HG02885 (cell line): ENCODE measurements around the gene MAPK7.

ENCODE experiments used
- ATAC-seq: cut with Tn5 transposase; IDR thresholded peaks from one replicate; pipeline ENCODE4 v1.9.1; 2021; ENCODE audit warnings: mild to moderate bottlenecking; ENCODE audit not compliant: unreplicated experiment, poor library complexity

Gene MAPK7

GRCh38 chr17:19391432-19391831, 13.1 kb downstream of the MAPK7 start:
- no peak for ATAC-seq

- no peak for ATAC-seq
These were observed 14.0 kb downstream of the MAPK7 start for GRCh38 chr17:19392303-19392702.

DNA sequence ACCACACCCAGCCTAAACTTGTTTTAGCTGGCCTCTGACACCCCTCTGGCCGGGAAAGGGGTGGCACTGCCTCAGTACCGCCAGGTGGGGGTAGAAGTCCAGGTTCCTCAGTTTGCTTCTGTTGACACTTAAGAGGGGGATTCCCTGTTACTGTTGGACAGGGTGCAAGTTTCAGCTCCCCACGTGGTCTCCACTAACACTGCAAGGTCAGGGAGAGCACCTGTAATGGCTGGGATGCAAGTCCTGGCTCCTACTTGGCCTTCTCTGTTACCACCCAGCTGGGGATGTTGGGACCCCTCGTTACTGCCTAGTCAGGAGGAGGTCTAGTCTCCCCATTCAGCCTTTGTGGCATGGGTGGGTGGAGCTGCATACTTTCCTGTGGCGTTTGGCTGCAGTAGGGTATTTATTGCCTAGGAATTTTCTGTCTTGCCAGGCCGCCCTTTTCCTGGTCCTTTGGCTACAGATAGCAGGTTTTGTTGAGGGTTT, 19.3 kb downstream of the MAPK7 start:
- no peak for ATAC-seq

- no peak for ATAC-seq
These were observed 20.2 kb downstream of the MAPK7 start for GRCh38 chr17:19398301-19399181.

- ATAC-seq = no peak
These were observed 21.6 kb downstream of the MAPK7 start for GRCh38 chr17:19399750-19400450.

DNA sequence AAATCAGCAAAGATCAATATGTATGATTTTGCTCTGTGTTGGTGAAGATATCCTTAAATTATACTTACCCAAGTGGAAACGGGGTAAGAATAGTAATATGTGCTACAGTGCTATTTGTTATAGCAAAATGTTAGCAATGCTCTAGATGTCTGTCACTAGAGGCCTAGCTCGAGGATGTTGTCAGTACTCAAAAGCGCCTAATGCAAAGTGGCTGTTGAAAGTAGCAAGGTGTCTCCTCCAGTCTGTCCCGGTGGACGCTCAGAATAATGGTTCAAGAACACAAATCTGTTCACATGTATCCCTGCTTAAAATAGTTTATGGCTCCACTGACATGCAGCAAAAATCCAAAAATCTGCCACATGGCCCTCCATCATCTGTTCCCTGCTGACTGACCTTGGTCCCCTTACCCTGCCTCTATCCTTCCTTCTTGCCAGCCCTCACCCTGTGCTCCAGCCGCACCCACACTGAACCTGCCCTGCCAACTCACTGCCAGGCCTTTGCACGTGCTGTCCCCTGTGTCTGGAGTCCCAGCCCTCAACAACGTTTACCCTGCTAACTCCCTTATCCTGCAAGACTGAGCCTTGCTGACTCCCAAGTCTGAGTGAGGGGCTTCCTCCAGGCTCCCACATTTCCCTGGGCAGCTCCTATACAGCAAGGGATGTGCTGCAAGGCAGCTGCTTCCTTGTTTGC, 23.2 kb downstream of the MAPK7 start:
- ATAC-seq = no peak

- no peak for ATAC-seq
These were observed 23.9 kb downstream of the MAPK7 start for GRCh38 chr17:19402171-19402570.

DNA sequence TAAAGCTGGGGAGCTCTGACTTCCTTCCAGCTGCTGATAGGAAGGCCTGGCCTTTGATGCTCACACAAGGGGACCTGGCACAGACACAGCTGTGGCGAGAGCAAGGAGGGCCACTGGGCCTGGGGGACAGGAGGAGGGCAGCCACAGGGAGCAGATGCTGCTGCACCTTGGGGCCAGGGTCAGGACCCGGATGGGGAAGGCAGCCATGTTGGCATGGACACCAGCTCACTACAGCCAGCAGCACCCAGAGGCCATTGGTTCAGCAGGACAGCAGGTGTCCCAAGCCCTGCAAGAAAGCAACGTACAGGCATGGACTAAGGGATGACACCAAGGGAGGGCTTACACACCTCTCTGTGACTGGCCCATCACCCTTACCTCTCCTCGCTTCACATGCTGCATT, 24.7 kb downstream of the MAPK7 start:
- ATAC-seq = no peak

DNA sequence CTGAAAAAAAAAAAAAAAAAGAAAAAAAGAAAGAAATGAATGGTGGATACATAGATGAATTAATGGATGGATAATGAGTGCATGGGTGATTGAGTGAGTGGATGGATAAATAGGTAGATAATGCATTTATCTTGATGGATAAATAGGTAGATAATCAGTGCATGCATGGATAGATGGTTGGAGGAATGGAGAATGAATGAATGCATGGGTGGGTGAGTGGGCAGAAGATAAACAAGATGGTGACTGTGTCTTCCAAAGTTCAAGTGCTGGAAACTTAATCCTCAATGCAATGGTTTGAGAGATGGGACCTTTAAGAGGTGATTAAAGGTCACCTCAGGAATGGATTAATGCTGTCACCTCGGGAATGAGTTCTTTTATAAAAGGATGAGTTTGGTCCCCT, 26.0 kb downstream of the MAPK7 start:
- ATAC-seq = no peak

GRCh38 chr17:19405114-19405513, 26.8 kb downstream of the MAPK7 start:
- no peak for ATAC-seq

DNA sequence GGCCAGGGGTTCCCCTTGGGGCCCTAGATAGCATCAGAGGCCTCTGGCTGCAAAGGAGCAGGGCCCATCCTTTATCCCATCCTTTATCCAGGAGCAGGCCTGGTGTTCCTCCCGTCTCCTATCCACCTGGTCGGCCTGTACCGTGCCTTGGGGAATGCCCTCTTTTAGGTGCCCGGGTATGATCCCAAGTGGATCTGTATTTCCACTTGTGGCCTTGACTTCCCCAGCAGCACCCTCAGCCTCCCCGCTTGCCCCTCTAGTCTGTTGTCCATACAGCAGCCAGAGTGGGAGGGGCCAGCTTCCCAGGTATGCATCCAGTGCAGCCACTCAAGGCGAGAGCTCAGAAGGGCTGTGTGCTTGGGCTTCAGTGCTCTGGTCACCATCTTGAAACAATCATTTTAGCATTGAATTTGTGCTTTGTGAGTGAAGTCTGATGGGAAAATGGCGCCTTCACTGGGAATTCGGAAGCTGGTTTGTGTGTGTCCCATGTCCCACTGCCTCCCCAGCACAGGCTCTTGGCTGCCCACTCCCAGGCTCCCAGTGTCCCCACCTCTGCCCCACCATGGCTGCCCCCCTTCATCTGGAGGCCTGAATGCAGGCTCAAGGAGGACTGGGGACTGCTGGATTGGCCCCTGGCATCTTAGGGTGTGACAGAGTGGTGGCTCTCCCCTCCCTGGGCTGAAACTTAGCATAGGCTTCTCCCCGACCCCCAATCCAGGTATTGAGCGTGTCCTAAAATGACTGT, 29.5 kb downstream of the MAPK7 start:
- ATAC-seq = no peak

GRCh38 chr17:19408346-19408710, 30.0 kb downstream of the MAPK7 start:
- ATAC-seq = no peak

GRCh38 chr17:19409066-19409465, 30.8 kb downstream of the MAPK7 start:
- no peak for ATAC-seq

DNA sequence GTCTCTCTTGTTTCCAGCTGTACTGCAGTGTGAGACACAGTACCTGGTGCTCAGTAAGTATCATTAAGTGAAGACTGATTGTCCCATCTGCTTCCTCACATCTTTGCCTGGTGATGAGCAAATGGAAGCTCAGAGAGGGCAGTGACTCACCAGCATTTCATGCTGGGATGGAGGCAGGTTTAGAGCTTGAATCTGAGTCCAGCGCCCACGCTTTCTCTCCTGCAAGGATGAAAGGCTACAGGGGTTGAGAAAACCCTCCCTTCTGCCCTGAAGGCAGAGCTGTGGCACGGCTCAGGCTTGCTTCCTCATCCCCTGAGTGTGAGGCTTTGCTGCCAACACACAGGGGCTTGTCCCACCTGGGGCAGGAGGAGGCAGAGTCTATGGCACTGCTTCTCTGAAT, 31.2 kb downstream of the MAPK7 start:
- ATAC-seq = no peak

DNA sequence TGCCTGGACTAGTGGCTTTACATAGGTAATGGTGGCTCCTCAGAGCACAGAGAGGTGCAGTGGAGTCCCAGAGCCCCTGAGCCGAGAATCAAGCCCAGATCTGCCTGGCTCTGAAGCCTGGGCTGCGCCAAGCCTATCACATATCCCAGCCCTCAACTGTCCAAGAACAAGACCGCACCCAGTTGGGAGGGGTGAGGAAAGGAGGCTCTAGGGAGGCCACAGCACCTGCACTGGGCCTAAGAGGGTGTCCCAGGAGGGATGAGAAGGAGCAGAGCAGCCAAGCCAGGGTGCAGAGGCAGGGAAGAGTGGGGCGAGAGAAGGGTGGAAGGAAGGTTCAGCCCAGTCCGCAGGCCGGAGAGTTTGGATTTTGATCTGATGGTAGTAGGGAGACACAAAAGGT, 31.8 kb downstream of the MAPK7 start:
- ATAC-seq = no peak

DNA sequence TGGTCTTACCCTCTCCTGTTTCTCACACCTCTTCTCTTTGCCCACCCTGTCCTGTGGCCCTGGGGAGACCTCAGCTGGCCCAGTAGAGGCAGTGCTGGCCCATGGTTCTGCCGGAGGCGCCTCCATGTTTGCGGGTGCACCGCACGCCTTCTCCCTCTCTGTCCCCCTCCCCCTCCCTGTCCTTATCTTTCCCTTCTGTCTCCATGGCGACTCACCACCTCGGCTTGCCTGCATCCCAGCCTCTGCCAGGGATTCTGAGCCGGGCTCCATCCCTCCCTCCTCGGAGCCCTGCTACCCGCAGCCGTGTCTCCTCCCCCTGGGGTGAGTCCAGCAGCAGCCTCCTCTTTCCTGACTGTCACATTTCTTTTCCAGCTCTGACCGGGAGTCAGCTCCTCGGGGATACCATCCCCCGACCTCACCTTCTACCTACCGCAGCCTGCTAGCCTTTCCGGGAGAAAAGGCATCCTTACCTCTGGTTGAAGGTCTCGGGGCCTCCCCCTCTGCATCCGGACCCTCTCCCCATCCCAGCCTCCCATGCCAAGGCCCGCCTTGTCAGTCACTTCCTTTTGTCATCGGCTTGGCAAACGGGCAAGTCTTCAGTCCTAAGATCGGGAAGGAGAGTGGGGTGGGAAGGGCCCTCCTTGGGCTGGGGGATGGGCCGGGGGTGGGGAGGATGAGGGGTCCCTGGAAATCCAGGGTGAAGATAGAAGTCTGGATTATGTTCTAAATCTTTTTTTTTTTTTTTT, 32.8 kb downstream of the MAPK7 start, which contains the start of gene RNF112:
Gene RNF112 (plus strand): TSS at position 358 of the 746 bp plus-strand sequence. CDS start 177 bp downstream, at position 535.
- ATAC-seq = no peak

GRCh38 chr17:19411631-19412030, 33.3 kb downstream of the MAPK7 start:
- no peak for ATAC-seq

DNA sequence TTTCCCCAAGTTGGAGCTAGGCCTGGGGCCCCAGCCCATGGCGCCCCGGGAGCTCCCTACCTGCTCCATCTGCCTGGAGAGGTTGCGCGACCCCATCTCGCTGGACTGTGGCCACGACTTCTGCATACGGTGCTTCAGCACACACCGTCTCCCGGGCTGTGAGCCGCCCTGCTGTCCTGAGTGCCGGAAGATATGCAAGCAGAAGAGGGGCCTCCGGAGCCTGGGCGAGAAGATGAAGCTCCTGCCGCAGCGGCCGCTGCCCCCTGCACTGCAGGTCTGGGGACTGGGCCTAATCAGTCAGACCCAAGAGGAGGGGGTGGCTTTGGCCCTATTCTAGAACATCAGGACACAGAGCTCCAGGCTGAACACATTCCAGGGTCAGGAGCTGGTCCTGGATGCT, 34.2 kb downstream of the MAPK7 start:
- ATAC-seq = no peak

DNA sequence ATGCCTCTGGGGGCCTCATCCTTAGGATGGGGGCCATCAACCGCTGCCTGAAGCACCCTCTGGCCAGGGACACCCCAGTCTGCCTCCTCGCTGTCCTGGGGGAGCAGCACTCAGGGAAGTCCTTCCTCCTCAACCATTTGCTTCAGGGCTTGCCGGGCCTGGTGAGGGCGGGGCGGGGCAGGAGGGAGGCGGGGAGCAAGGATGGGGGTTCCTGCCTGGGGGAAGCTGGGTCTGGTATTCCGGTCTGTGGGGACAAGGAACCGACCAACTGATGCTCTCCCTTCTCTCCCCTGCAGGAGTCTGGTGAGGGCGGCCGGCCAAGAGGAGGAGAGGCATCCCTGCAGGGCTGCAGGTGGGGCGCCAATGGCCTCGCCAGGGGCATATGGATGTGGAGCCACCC, 34.7 kb downstream of the MAPK7 start:
- ATAC-seq = no peak

- no peak for ATAC-seq
These were observed 35.5 kb downstream of the MAPK7 start for GRCh38 chr17:19413761-19414160.
